Measurements from ENCODE around the gene DVL3.

The DVL3 gene

GRCh38 chr3:184209146-184209923, 54.2 kb downstream of the DVL3 start:
- DNase-seq (ENCODE audit: insufficient read length, low spot score) = no peak
- no peak for FAIRE-seq

DNA sequence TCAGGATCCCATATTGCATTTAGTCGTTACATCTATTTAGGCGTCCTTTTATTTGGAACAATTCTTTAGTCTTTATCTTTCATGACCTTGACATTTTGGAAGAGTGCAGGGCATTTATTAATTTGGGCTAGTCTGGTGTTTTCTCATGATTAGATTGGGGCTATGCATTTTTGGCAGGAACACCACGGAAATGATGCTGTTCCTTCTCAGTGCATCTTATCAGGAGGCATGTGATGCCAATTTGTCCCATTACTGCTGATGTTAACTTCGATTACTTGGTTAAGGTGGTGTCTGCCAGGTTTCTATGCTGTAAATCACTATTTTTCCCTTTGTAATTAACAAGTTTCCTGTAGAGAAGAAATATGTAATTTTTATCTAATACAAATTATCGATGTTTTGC, 56.1 kb downstream of the DVL3 start:
- FAIRE-seq (no peak), DNase-seq (ENCODE audit: insufficient read length, low spot score) (no peak)

- DNase-seq (ENCODE audit: insufficient read length, low spot score) (no peak), FAIRE-seq (no peak)
Observed at GRCh38 chr3:184211718-184212117, 56.5 kb downstream of the DVL3 start.

DNA sequence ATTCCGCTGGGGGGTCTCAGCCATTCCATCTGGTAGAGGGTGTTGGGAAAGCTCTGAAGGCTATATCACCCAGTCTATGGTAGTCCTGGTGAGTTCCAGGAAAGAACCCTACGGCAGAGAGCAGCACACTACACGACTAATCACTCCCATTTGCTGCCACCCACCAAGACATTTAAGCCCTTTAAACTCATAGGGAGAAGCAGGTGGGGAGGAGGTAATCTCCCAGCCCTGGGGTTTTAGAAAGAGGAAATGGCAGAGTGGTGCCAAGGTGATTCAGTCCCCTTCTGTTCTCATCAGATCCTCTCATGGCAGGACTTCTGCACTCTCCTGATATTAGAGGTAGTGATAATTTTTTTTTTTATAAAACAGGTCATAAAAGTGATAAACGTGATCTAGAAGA, 63.6 kb downstream of the DVL3 start:
- DNase-seq (ENCODE audit: insufficient read length, low spot score) (no peak), FAIRE-seq (no peak)

- FAIRE-seq (no peak), DNase-seq (ENCODE audit: insufficient read length, low spot score) (no peak)
Observed at GRCh38 chr3:184222521-184222920, 67.3 kb downstream of the DVL3 start.

All from HTR-8/SVneo (cell line).